HEK293 (cell line): ENCODE data around the gene EDEM3.

Experiments
- CTCF ChIA-PET: fragments of 350-600 bp; formaldehyde crosslinking; extraction: SDS; loops from one replicate; lab custom pipeline; 2021; ENCODE audit warnings: antibody characterized with exemption; lab: Yijun Ruan, JAX
- POLR2A ChIA-PET: fragments of 300-600 bp; formaldehyde crosslinking; extraction: SDS; loops from one replicate; lab custom pipeline; 2020; ENCODE audit warnings: antibody characterized with exemption, inconsistent platforms; lab: Yijun Ruan, JAX
- H3K27ac ChIP-seq: fragments of 200-500 bp; sonication (Bioruptor generic); 2 replicates; pipeline ENCODE4 v1.5.1; 2014; ENCODE audit warnings: low read depth, low read length, control low read depth, inconsistent platforms; ENCODE audit errors: extremely low read depth
- H3K36me3 ChIP-seq, 2 experiments: fragments of 200-500 bp in 1 of 2; sonication (Bioruptor generic) in 1 of 2; 1 replicate in 1 of 2; 2 replicates in 1 of 2; pipeline ENCODE4 v1.5.1; 2014 to 2017; ENCODE audit warnings: inconsistent platforms in 2 of 2, low read length in 2 of 2; ENCODE audit not compliant: control insufficient read depth in 2 of 2, insufficient read depth in 1 of 2
- H3K4me1 ChIP-seq: fragments of 200-500 bp; sonication (Bioruptor generic); 2 replicates; pipeline ENCODE4 v1.5.1; 2014; ENCODE audit warnings: mild to moderate bottlenecking, low read length, inconsistent platforms; ENCODE audit not compliant: control insufficient read depth, insufficient read depth
- H3K4me3 ChIP-seq: 2 replicates; pipeline ENCODE4 v1.5.1; 2011; ENCODE audit warnings: low read depth, mild to moderate bottlenecking, control low read depth, low read length, moderate library complexity
- H3K9me3 ChIP-seq: fragments of 200-500 bp; sonication (Bioruptor generic); 2 replicates; pipeline ENCODE4 v1.5.1; 2014; ENCODE audit warnings: low read depth, low read length, inconsistent platforms; ENCODE audit not compliant: control insufficient read depth, insufficient read depth
- GLIS2 ChIP-seq: fragments of 450-650 bp; formaldehyde crosslinking; IDR thresholded peaks from 2 replicates; pipeline ENCODE4 v1.5.1; 2016; ENCODE audit warnings: missing biosample characterization, missing genetic modification characterization
- HOXD13 ChIP-seq: sonication (generic); formaldehyde crosslinking; IDR thresholded peaks from 2 replicates; pipeline ENCODE4 v1.8.0; 2022; ENCODE audit warnings: missing genetic modification reagents, borderline replicate concordance
- OVOL3 ChIP-seq: fragments of 450-650 bp; formaldehyde crosslinking; IDR thresholded peaks from 2 replicates; pipeline ENCODE4 v1.5.1; 2016; ENCODE audit warnings: missing biosample characterization, missing genetic modification characterization
- PRDM2 ChIP-seq: fragments of 450-650 bp; formaldehyde crosslinking; IDR thresholded peaks from 2 replicates; pipeline ENCODE4 v1.5.1; 2016; ENCODE audit warnings: missing biosample characterization, missing genetic modification characterization, borderline replicate concordance
- PRDM6 ChIP-seq: fragments of 450-650 bp; formaldehyde crosslinking; IDR thresholded peaks from 2 replicates; pipeline ENCODE4 v1.5.1; 2017; ENCODE audit warnings: missing biosample characterization, missing genetic modification characterization
- RBAK ChIP-seq: fragments of 450-650 bp; formaldehyde crosslinking; IDR thresholded peaks from 2 replicates; pipeline ENCODE4 v1.5.1; 2016; ENCODE audit warnings: missing biosample characterization, missing genetic modification characterization
- SALL2 ChIP-seq: fragments of 450-650 bp; formaldehyde crosslinking; IDR thresholded peaks from 2 replicates; pipeline ENCODE4 v1.5.0; 2017; ENCODE audit warnings: missing biosample characterization, mild to moderate bottlenecking, missing genetic modification characterization, borderline replicate concordance
- SCRT1 ChIP-seq: fragments of 450-650 bp; formaldehyde crosslinking; IDR thresholded peaks from 2 replicates; pipeline ENCODE4 v1.5.1; 2016; ENCODE audit warnings: missing biosample characterization, missing genetic modification characterization, borderline replicate concordance
- SCRT2 ChIP-seq: fragments of 450-650 bp; formaldehyde crosslinking; IDR thresholded peaks from 2 replicates; pipeline ENCODE4 v1.5.1; 2016; ENCODE audit warnings: missing biosample characterization, missing genetic modification characterization
- SP2 ChIP-seq: fragments of 450-650 bp; formaldehyde crosslinking; IDR thresholded peaks from 2 replicates; pipeline ENCODE4 v1.5.1; 2016; ENCODE audit warnings: missing biosample characterization, missing genetic modification characterization
- YY1 ChIP-seq: fragments of 450-650 bp; formaldehyde crosslinking; IDR thresholded peaks from 2 replicates; pipeline ENCODE4 v1.5.1; 2018; ENCODE audit warnings: missing biosample characterization, missing genetic modification characterization
- ZBTB1 ChIP-seq: fragments of 450-650 bp; formaldehyde crosslinking; IDR thresholded peaks from 2 replicates; pipeline ENCODE4 v1.5.1; 2016; ENCODE audit warnings: missing biosample characterization, missing genetic modification characterization
- ZBTB20 ChIP-seq: fragments of 450-650 bp; formaldehyde crosslinking; IDR thresholded peaks from 2 replicates; pipeline ENCODE4 v1.5.1; 2016; ENCODE audit warnings: missing biosample characterization, missing genetic modification characterization
- ZBTB48 ChIP-seq: fragments of 450-650 bp; formaldehyde crosslinking; IDR thresholded peaks from 2 replicates; pipeline ENCODE4 v1.5.1; 2016; ENCODE audit warnings: missing biosample characterization, missing genetic modification characterization
- ZNF112 ChIP-seq: fragments of 450-650 bp; formaldehyde crosslinking; IDR thresholded peaks from 2 replicates; pipeline ENCODE4 v1.5.0; 2017; ENCODE audit warnings: missing biosample characterization, missing genetic modification characterization
- ZNF133 ChIP-seq: fragments of 450-650 bp; formaldehyde crosslinking; IDR thresholded peaks from 2 replicates; pipeline ENCODE4 v1.5.1; 2016; ENCODE audit warnings: missing biosample characterization, missing genetic modification characterization
- ZNF174 ChIP-seq: fragments of 450-650 bp; formaldehyde crosslinking; IDR thresholded peaks from 2 replicates; pipeline ENCODE4 v1.5.0; 2017; ENCODE audit warnings: missing biosample characterization, mild to moderate bottlenecking, missing genetic modification characterization
- ZNF175 ChIP-seq: fragments of 450-650 bp; formaldehyde crosslinking; IDR thresholded peaks from 2 replicates; pipeline ENCODE4 v1.5.1; 2016; ENCODE audit warnings: missing biosample characterization, missing genetic modification characterization
- ZNF202 ChIP-seq: fragments of 450-650 bp; formaldehyde crosslinking; IDR thresholded peaks from 2 replicates; pipeline ENCODE4 v1.5.1; 2016; ENCODE audit warnings: missing biosample characterization, missing genetic modification characterization, borderline replicate concordance
- ZNF266 ChIP-seq: fragments of 450-650 bp; formaldehyde crosslinking; IDR thresholded peaks from 2 replicates; pipeline ENCODE4 v1.5.1; 2016; ENCODE audit warnings: missing biosample characterization, missing genetic modification characterization, low read depth
- ZNF302 ChIP-seq: fragments of 450-650 bp; formaldehyde crosslinking; IDR thresholded peaks from 2 replicates; pipeline ENCODE4 v1.5.1; 2016; ENCODE audit warnings: missing biosample characterization, missing genetic modification characterization, low read depth
- ZNF404 ChIP-seq: fragments of 450-650 bp; formaldehyde crosslinking; IDR thresholded peaks from 2 replicates; pipeline ENCODE4 v1.5.1; 2017; ENCODE audit warnings: missing biosample characterization, missing genetic modification characterization
- ZNF501 ChIP-seq: fragments of 450-650 bp; formaldehyde crosslinking; IDR thresholded peaks from 2 replicates; pipeline ENCODE4 v1.5.1; 2016; ENCODE audit warnings: missing biosample characterization, missing genetic modification characterization
- ZNF548 ChIP-seq: fragments of 450-650 bp; formaldehyde crosslinking; IDR thresholded peaks from 2 replicates; pipeline ENCODE4 v1.5.1; 2016; ENCODE audit warnings: missing biosample characterization, missing genetic modification characterization
- ZNF600 ChIP-seq: fragments of 450-650 bp; formaldehyde crosslinking; IDR thresholded peaks from 2 replicates; pipeline ENCODE4 v1.5.1; 2016; ENCODE audit warnings: missing biosample characterization, missing genetic modification characterization
- ZNF768 ChIP-seq: fragments of 450-650 bp; formaldehyde crosslinking; IDR thresholded peaks from 2 replicates; pipeline ENCODE4 v1.5.1; 2018; ENCODE audit warnings: missing biosample characterization, mild to moderate bottlenecking, missing genetic modification characterization
- ZNF777 ChIP-seq: fragments of 450-650 bp; formaldehyde crosslinking; IDR thresholded peaks from 2 replicates; pipeline ENCODE4 v1.5.1; 2017; ENCODE audit warnings: missing biosample characterization, missing genetic modification characterization, borderline replicate concordance
- ZNF843 ChIP-seq: fragments of 450-650 bp; formaldehyde crosslinking; IDR thresholded peaks from 2 replicates; pipeline ENCODE4 v1.5.1; 2016; ENCODE audit warnings: missing biosample characterization, missing genetic modification characterization
- ZSCAN23 ChIP-seq: fragments of 450-650 bp; formaldehyde crosslinking; IDR thresholded peaks from 2 replicates; pipeline ENCODE4 v1.5.1; 2016; ENCODE audit warnings: missing biosample characterization, missing genetic modification characterization

The EDEM3 gene

GRCh38 chr1:184755226-184756065 lies 788 bp upstream of the EDEM3 start (continued):
- TF ChIP-seq PRDM6, result no peak

GRCh38 chr1:184753608-184754475 lies 816 bp downstream of the EDEM3 start:
- ChIA-PET POLR2A (interaction anchor here (1.5 to 2.5 kb wide), 3 partner anchors 20 to 219 kb away, joined by 4 to 8 read pairs (median 5); no protein-coding TSS in a partner anchor), CTCF (no interaction called here)
- Histone ChIP-seq H3K4me1 (peaks cover 3% of the 10 kb centered on the region; the same call in 1 of the 2 replicates), H3K9me3 (no peaks in the 10 kb centered on the region), H3K36me3 (no peaks in the 10 kb centered on the region), H3K4me3 (peak overlapping the region; percentile 72), H3K27ac (peak overlapping the region; percentile 54)
- peak; percentile 79 for TF ChIP-seq ZNF600 (tag by site-specific recombination)
- peak; percentile 86 for TF ChIP-seq GLIS2 (tag by site-specific recombination)
- no peak for TF ChIP-seq ZNF202 (tag by site-specific recombination)
- no peak for TF ChIP-seq ZNF768 (tag by site-specific recombination)
- TF ChIP-seq RBAK (tag by site-specific recombination), result no peak
- TF ChIP-seq ZNF175, result no peak
- no peak for TF ChIP-seq ZNF302 (tag by site-specific recombination)
- TF ChIP-seq SALL2, result no peak
- no peak for TF ChIP-seq ZNF404 (tag by site-specific recombination)
- TF ChIP-seq SCRT1, result no peak
- TF ChIP-seq ZSCAN23 (tag by site-specific recombination), result no peak
- peak; percentile 96 for TF ChIP-seq SCRT2 (tag by site-specific recombination)
- TF ChIP-seq ZNF266 (tag by site-specific recombination), result no peak
- no peak for TF ChIP-seq ZNF501 (tag by site-specific recombination)
- no peak for TF ChIP-seq ZNF548 (tag by site-specific recombination)
- TF ChIP-seq OVOL3 (tag by site-specific recombination), result no peak
- TF ChIP-seq ZNF843, result 0 out of 2 replicates have a peak, but pooled peaks have one; percentile 60
- TF ChIP-seq ZBTB1 (tag by site-specific recombination), result no peak
- TF ChIP-seq HOXD13 (CRISPR knock-in tag), result no peak
- no peak for TF ChIP-seq ZNF112
- TF ChIP-seq ZNF777 (tag by site-specific recombination), result no peak
- no peak for TF ChIP-seq SP2 (tag by site-specific recombination)
- no peak for TF ChIP-seq ZBTB48
- TF ChIP-seq ZNF133 (tag by site-specific recombination), result no peak
- peak; percentile 70; the same call in 1 of the 2 replicates for TF ChIP-seq ZBTB20 (tag by site-specific recombination)
- no peak for TF ChIP-seq ZNF174
- no peak for TF ChIP-seq PRDM2
- 0 out of 2 replicates have a peak, but pooled peaks have one; percentile 53 for TF ChIP-seq YY1 (tag by site-specific recombination)
